PC-9 (cell line): ENCODE results near the gene NELFA.

Source experiments
- EZH2 ChIP-seq: fragments of 200-600 bp; sonication (generic); IDR thresholded peaks from 2 replicates; pipeline ENCODE4 v1.8.0; 2017; ENCODE audit warnings: antibody characterized with exemption, low read depth
- TF ChIP-seq, protein P1 (sequence below): fragments of 200-600 bp; sonication (generic); conservative IDR thresholded peaks from 2 replicates; pipeline ENCODE4 v1.6.1; 2017; ENCODE audit warnings: mixed run types, antibody characterized with exemption, mild to moderate bottlenecking, moderate library complexity

DNA sequence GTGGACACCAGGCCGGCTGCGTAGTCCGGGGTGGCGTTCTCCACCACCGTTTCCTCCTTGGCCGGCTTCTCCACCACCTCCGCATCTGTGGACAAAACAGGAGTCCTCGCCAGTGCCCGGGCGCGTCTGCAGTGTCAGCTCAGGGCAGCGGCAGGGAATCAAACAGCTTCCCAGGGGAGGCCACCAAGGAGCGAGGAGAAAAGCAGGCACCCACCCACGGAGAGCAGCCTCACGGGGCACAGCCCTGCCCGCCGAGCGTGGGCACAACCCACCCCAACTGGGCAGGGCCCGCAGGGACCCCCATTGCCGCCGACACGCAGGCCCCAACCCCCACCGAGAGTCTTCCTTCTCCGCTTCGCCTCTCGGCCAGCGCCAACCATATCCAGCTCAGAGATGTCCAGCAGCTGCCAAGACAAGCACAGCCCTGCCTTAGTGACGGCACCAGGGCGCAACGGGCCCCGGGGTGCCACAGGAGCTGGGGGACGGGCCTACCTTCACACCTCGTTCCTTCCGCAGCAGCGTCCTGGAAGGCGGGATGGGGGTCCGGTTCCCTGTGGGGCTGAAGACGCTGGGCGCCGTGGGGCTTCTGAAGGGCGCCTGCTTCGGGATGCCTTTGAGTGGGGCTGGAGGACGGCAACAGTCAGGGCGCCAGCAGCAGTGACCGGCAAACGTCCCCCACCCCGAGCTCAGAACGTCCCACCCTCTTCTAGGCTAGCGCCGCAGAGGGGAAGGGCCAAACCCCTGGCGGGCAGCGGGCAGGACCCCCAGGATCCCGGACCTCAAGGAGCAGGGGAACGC is 22.8 kb downstream of the NELFA start:
- TF ChIP-seq, protein P1, sequence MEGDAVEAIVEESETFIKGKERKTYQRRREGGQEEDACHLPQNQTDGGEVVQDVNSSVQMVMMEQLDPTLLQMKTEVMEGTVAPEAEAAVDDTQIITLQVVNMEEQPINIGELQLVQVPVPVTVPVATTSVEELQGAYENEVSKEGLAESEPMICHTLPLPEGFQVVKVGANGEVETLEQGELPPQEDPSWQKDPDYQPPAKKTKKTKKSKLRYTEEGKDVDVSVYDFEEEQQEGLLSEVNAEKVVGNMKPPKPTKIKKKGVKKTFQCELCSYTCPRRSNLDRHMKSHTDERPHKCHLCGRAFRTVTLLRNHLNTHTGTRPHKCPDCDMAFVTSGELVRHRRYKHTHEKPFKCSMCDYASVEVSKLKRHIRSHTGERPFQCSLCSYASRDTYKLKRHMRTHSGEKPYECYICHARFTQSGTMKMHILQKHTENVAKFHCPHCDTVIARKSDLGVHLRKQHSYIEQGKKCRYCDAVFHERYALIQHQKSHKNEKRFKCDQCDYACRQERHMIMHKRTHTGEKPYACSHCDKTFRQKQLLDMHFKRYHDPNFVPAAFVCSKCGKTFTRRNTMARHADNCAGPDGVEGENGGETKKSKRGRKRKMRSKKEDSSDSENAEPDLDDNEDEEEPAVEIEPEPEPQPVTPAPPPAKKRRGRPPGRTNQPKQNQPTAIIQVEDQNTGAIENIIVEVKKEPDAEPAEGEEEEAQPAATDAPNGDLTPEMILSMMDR: no peak
- no peak for TF ChIP-seq EZH2
